ENCODE measurements around the gene VAMP8. TPM values are rescaled to one million over a fixed set of nuclear protein-coding genes. Genes with fewer than 3 reads are reported as not detected.
A peak's percentile ranks its signal among the peaks of the same experiment; 100 is the strongest.

Gene VAMP8
- 100 to 1,000 TPM in 1 of 2 experiments, 10 to 100 TPM in 1; 99.6 to 124 TPM for total RNA-seq

GRCh38 chr2:85577386-85578242 is at the start of gene VAMP8:
Gene VAMP8, plus strand, starts transcription at chr2:85577586. Its CDS starts 61 bp downstream, at chr2:85577647.
- Mint-ChIP-seq H3K27ac (peak within 1 kb of the TSS; percentile 85), H3K36me3 (peaks cover 17% of the 10 kb centered on the region), H3K9me3 (ENCODE audit: low read depth) (no peaks in the 10 kb centered on the region), H3K4me3 (peak within 1 kb of the TSS; percentile 98), H3K4me1 (peaks cover 21% of the 10 kb centered on the region), H3K27me3 (peaks cover 2% of the 10 kb centered on the region)
- peak; percentile 78 for DNase-seq
- ATAC-seq = peak; percentile 90
- CTCF ChIA-PET = interaction anchor here (0.7 to 1.2 kb wide), 6 partner anchors 13 to 927 kb away, joined by 3 to 4 read pairs (median 3); partner anchors contain the start of gene GGCX

- H3K4me3 Mint-ChIP-seq = no peak overlapping the region
- peaks cover 33% of the 10 kb centered on the region for H3K27me3 Mint-ChIP-seq
- CTCF ChIA-PET = no interaction called here
- no peaks in the 10 kb centered on the region for H3K9me3 Mint-ChIP-seq (ENCODE audit: low read depth)
- ATAC-seq (no peak), DNase-seq (no peak)
- no peaks in the 10 kb centered on the region for H3K4me1 Mint-ChIP-seq
- H3K36me3 Mint-ChIP-seq = no peaks in the 10 kb centered on the region
- no peak overlapping the region for H3K27ac Mint-ChIP-seq
Measured at GRCh38 chr2:85527787-85528186, 49.6 kb upstream of the VAMP8 start.

GRCh38 chr2:85528355-85528754 is 49.0 kb upstream of the VAMP8 start:
- H3K27ac Mint-ChIP-seq = no peak overlapping the region
- peaks cover 29% of the 10 kb centered on the region for H3K27me3 Mint-ChIP-seq
- CTCF ChIA-PET = no interaction called here
- H3K9me3 Mint-ChIP-seq (ENCODE audit: low read depth) = no peaks in the 10 kb centered on the region
- ATAC-seq (no peak), DNase-seq (no peak)
- no peaks in the 10 kb centered on the region for H3K4me1 Mint-ChIP-seq
- no peaks in the 10 kb centered on the region for H3K36me3 Mint-ChIP-seq
- no peak overlapping the region for H3K4me3 Mint-ChIP-seq

- no peak for DNase-seq
- no peak for ATAC-seq
- H3K4me3 Mint-ChIP-seq = no peak overlapping the region
- no peak overlapping the region for H3K27ac Mint-ChIP-seq
- CTCF ChIA-PET = no interaction called here
- H3K9me3 Mint-ChIP-seq (ENCODE audit: low read depth) = no peaks in the 10 kb centered on the region
- H3K27me3 Mint-ChIP-seq = peaks cover 29% of the 10 kb centered on the region
- no peaks in the 10 kb centered on the region for H3K4me1 Mint-ChIP-seq
- H3K36me3 Mint-ChIP-seq = no peaks in the 10 kb centered on the region
Measured at GRCh38 chr2:85529809-85530208, 47.6 kb upstream of the VAMP8 start.

- no peak overlapping the region for H3K4me3 Mint-ChIP-seq
- no peaks in the 10 kb centered on the region for H3K9me3 Mint-ChIP-seq (ENCODE audit: low read depth)
- no peak overlapping the region for H3K27ac Mint-ChIP-seq
- CTCF ChIA-PET = interaction anchor here (0.6 kb wide), 1 partner anchor 1163 kb away, joined by 3 read pairs; no protein-coding TSS in a partner anchor
- H3K27me3 Mint-ChIP-seq = peaks cover 26% of the 10 kb centered on the region
- no peak for DNase-seq
- H3K4me1 Mint-ChIP-seq = peaks cover 4% of the 10 kb centered on the region
- H3K36me3 Mint-ChIP-seq = no peaks in the 10 kb centered on the region
- ATAC-seq = no peak
Measured at GRCh38 chr2:85531589-85531988, 45.8 kb upstream of the VAMP8 start.

GRCh38 chr2:85534099-85534498 is 43.3 kb upstream of the VAMP8 start:
- Mint-ChIP-seq H3K27me3 (peaks cover 7% of the 10 kb centered on the region), H3K36me3 (peaks cover 1% of the 10 kb centered on the region), H3K4me3 (no peak overlapping the region), H3K4me1 (peaks cover 13% of the 10 kb centered on the region), H3K27ac (no peak overlapping the region), H3K9me3 (ENCODE audit: low read depth) (no peaks in the 10 kb centered on the region)
- CTCF ChIA-PET = interaction anchor here (1.3 kb wide), 1 partner anchor 113 kb away, joined by 5 read pairs; no protein-coding TSS in a partner anchor
- DNase-seq (no peak), ATAC-seq (no peak)

GRCh38 chr2:85534881-85535280 is 42.5 kb upstream of the VAMP8 start:
- CTCF ChIA-PET = interaction anchor here (1.2 to 1.3 kb wide), 2 partner anchors 17 to 114 kb away, joined by 3 to 5 read pairs; no protein-coding TSS in a partner anchor
- Mint-ChIP-seq H3K27me3 (peaks cover 4% of the 10 kb centered on the region), H3K36me3 (peaks cover 5% of the 10 kb centered on the region), H3K4me3 (no peak overlapping the region), H3K9me3 (ENCODE audit: low read depth) (no peaks in the 10 kb centered on the region), H3K4me1 (peaks cover 13% of the 10 kb centered on the region), H3K27ac (no peak overlapping the region)
- ATAC-seq (no peak), DNase-seq (no peak)

- no peak for ATAC-seq
- H3K9me3 Mint-ChIP-seq (ENCODE audit: low read depth) = no peaks in the 10 kb centered on the region
- CTCF ChIA-PET = interaction anchor here (0.9 to 22.1 kb wide), 3 partner anchors 15 to 107 kb away, joined by 4 to 458 read pairs (median 79); partner anchors contain the start of gene SH2D6
- H3K36me3 Mint-ChIP-seq = peaks cover 21% of the 10 kb centered on the region
- peaks cover 25% of the 10 kb centered on the region for H3K4me1 Mint-ChIP-seq
- DNase-seq = no peak
- H3K27ac Mint-ChIP-seq = no peak overlapping the region
- H3K27me3 Mint-ChIP-seq = no peaks in the 10 kb centered on the region
- H3K4me3 Mint-ChIP-seq = no peak overlapping the region
Measured at GRCh38 chr2:85536479-85536878, 40.9 kb upstream of the VAMP8 start.

- CTCF ChIA-PET = interaction anchor here (1.0 to 22.1 kb wide), 4 partner anchors 14 to 146 kb away, joined by 3 to 458 read pairs (median 44); partner anchors contain the start of gene SH2D6
- no peaks in the 10 kb centered on the region for H3K27me3 Mint-ChIP-seq
- no peaks in the 10 kb centered on the region for H3K9me3 Mint-ChIP-seq (ENCODE audit: low read depth)
- DNase-seq (peak; percentile 71), ATAC-seq (no peak)
- H3K36me3 Mint-ChIP-seq = peaks cover 35% of the 10 kb centered on the region
- H3K4me3 Mint-ChIP-seq = peak overlapping the region; percentile 96
- H3K27ac Mint-ChIP-seq = peak overlapping the region; percentile 97
- peaks cover 38% of the 10 kb centered on the region for H3K4me1 Mint-ChIP-seq
Measured at GRCh38 chr2:85537600-85538506, 39.5 kb upstream of the VAMP8 start.

- Mint-ChIP-seq H3K36me3 (peaks cover 41% of the 10 kb centered on the region), H3K27me3 (no peaks in the 10 kb centered on the region), H3K27ac (peak within 1 kb of the TSS; percentile 97), H3K9me3 (ENCODE audit: low read depth) (no peaks in the 10 kb centered on the region), H3K4me3 (peak within 1 kb of the TSS; percentile 96), H3K4me1 (peaks cover 43% of the 10 kb centered on the region)
- CTCF ChIA-PET = interaction anchor here (0.6 to 22.1 kb wide), 6 partner anchors 13 to 147 kb away, joined by 3 to 458 read pairs (median 7); partner anchors contain the start of gene SH2D6
- peak; percentile 79 for ATAC-seq
- DNase-seq = peak; percentile 90
Measured at GRCh38 chr2:85538507-85539360, 38.7 kb upstream of the VAMP8 start, which contains the start of gene MAT2A. Gene MAT2A, plus strand, starts transcription at chr2:85539168. Its CDS starts 120 bp downstream, at chr2:85539288.

- DNase-seq = peak; percentile 86
- Mint-ChIP-seq H3K27me3 (no peaks in the 10 kb centered on the region), H3K36me3 (peaks cover 48% of the 10 kb centered on the region), H3K9me3 (ENCODE audit: low read depth) (no peaks in the 10 kb centered on the region), H3K27ac (peak overlapping the region; percentile 97), H3K4me3 (peak overlapping the region; percentile 96), H3K4me1 (peaks cover 49% of the 10 kb centered on the region)
- CTCF ChIA-PET = interaction anchor here (0.6 to 22.1 kb wide), 9 partner anchors 12 to 148 kb away, joined by 3 to 458 read pairs (median 4); partner anchors contain the start of genes RNF181 and SH2D6
- ATAC-seq = peak; percentile 50
Measured at GRCh38 chr2:85539361-85540132, 37.8 kb upstream of the VAMP8 start.

All from activated CD8-positive, alpha-beta memory T cell treated with anti-CD3 and anti-CD28 coated beads, Interleukin-2, amount 10 ng/mL, durations not matched to agents 7 days and 5 days (primary cell).